Fibroblast of lung (primary cell): ENCODE data around the gene DLGAP1. TPM values are rescaled to one million over a fixed set of nuclear protein-coding genes. Genes with fewer than 3 reads are reported as not detected.

ENCODE experiments used
- DNase-seq, 2 donors: peaks; one replicate each; pipeline versions ENCODE4 v3.0.0 to v3.0.0-alpha.2; 2010; ENCODE audit warnings: low read depth in 2 of 2
- H2AFZ ChIP-seq: 2 replicates; pipeline ENCODE4 v1.5.1; 2012; ENCODE audit warnings: low read length, control low read depth, inconsistent platforms
- H3K27ac ChIP-seq: 2 replicates; pipeline ENCODE4 v1.5.1; 2011; ENCODE audit warnings: low read length, control low read depth; ENCODE audit not compliant: insufficient read depth
- H3K27me3 ChIP-seq: 2 replicates; pipeline ENCODE4 v1.5.1; 2011; ENCODE audit warnings: mild to moderate bottlenecking, low read length; ENCODE audit not compliant: control insufficient read depth, insufficient read depth
- H3K36me3 ChIP-seq: 2 replicates; pipeline ENCODE4 v1.5.1; 2011; ENCODE audit warnings: low read length; ENCODE audit not compliant: control insufficient read depth, insufficient read depth
- H3K4me1 ChIP-seq: 2 replicates; pipeline ENCODE4 v1.5.1; 2011; ENCODE audit warnings: low read length; ENCODE audit not compliant: control insufficient read depth, insufficient read depth; ENCODE audit errors: extremely low read depth
- H3K4me2 ChIP-seq: 2 replicates; pipeline ENCODE4 v1.5.1; 2011; ENCODE audit warnings: low read length, control low read depth; ENCODE audit not compliant: insufficient read depth; ENCODE audit errors: extremely low read depth
- H3K4me3 ChIP-seq, 4 experiments: fragments of 200-600 bp in 1 of 4; sonication (generic) in 1 of 4; replicated peaks in 1 of 4; 2 replicates each; pipeline ENCODE4 v1.5.1; 2011 to 2016; ENCODE audit warnings: low read length in 4 of 4, low read depth in 3 of 4, mild to moderate bottlenecking in 3 of 4, control low read depth in 2 of 4, inconsistent platforms in 1 of 4, mixed read lengths in 1 of 4; ENCODE audit not compliant: insufficient read depth in 1 of 4; ENCODE audit errors: control extremely low read depth in 1 of 4
- H3K79me2 ChIP-seq: 2 replicates; pipeline ENCODE4 v1.5.1; 2012; ENCODE audit warnings: mild to moderate bottlenecking, low read length, inconsistent platforms; ENCODE audit not compliant: control insufficient read depth, insufficient read depth
- H3K9ac ChIP-seq: 2 replicates; pipeline ENCODE4 v1.5.1; 2011; ENCODE audit warnings: mild to moderate bottlenecking, low read length, control low read depth; ENCODE audit not compliant: insufficient read depth
- H3K9me3 ChIP-seq: 2 replicates; pipeline ENCODE4 v1.5.1; 2012; ENCODE audit warnings: low read depth, low read length; ENCODE audit not compliant: control insufficient read depth, insufficient read depth
- H4K20me1 ChIP-seq: 2 replicates; pipeline ENCODE4 v1.5.1; 2011; ENCODE audit warnings: low read length; ENCODE audit not compliant: control insufficient read depth, insufficient read depth; ENCODE audit errors: extremely low read depth
- EZH2 ChIP-seq: IDR thresholded peaks from 2 replicates; pipeline ENCODE4 v1.5.1; 2012; ENCODE audit warnings: low read length, control low read depth, mild to moderate bottlenecking; ENCODE audit errors: missing control alignments
- polyA plus RNA-seq, 2 donors: library from polyadenylated mRNA; depleted of rRNA in 1 of 2; stranded (reverse) in 1 of 2; unstranded in 1 of 2; fragments of >200 nt; gene quantifications; 2 replicates each; pipeline ENCODE4 v1.2.1, GENCODE V29; 2011 to 2012; ENCODE audit warnings: missing spikeins in 1 of 2
- total RNA-seq: library from RNA; depleted of rRNA; stranded (reverse); fragments of >200 nt; gene quantifications from 2 replicates; pipeline ENCODE4 v1.2.1, GENCODE V29; 2014
- TF ChIP-seq, protein P1 (sequence below), 2 donors: IDR thresholded peaks in 1 of 2; conservative IDR thresholded peaks in 1 of 2; 1 replicate in 1 of 2; 2 replicates in 1 of 2; pipeline ENCODE4 v1.5.1; 2011 to 2012; ENCODE audit warnings: low read length in 2 of 2, control low read depth in 1 of 2, inconsistent platforms in 1 of 2, low read depth in 1 of 2, mild to moderate bottlenecking in 1 of 2

The DLGAP1 gene
- total and polyA plus RNA-seq, 2 donors (not counting 1 experiment from before 2014, with no cell fraction given): 0.16 to 0.17 TPM

- Histone ChIP-seq H4K20me1 (no peaks in the 10 kb centered on the region), H3K4me2 (no peak overlapping the region), H2AFZ (no peak overlapping the region), H3K79me2 (no peaks in the 10 kb centered on the region), H3K36me3 (no peaks in the 10 kb centered on the region), H3K27me3 (no peaks in the 10 kb centered on the region), H3K9me3 (no peaks in the 10 kb centered on the region), H3K27ac (no peak overlapping the region), H3K9ac (no peak overlapping the region), H3K4me3 (no peak overlapping the region), H3K4me1 (no peaks in the 10 kb centered on the region)
- no peak for TF ChIP-seq EZH2
- TF ChIP-seq, protein P1, sequence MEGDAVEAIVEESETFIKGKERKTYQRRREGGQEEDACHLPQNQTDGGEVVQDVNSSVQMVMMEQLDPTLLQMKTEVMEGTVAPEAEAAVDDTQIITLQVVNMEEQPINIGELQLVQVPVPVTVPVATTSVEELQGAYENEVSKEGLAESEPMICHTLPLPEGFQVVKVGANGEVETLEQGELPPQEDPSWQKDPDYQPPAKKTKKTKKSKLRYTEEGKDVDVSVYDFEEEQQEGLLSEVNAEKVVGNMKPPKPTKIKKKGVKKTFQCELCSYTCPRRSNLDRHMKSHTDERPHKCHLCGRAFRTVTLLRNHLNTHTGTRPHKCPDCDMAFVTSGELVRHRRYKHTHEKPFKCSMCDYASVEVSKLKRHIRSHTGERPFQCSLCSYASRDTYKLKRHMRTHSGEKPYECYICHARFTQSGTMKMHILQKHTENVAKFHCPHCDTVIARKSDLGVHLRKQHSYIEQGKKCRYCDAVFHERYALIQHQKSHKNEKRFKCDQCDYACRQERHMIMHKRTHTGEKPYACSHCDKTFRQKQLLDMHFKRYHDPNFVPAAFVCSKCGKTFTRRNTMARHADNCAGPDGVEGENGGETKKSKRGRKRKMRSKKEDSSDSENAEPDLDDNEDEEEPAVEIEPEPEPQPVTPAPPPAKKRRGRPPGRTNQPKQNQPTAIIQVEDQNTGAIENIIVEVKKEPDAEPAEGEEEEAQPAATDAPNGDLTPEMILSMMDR (conservative IDR thresholded peaks at IDR 0.05 in 1 of 2, IDR thresholded peaks at IDR 0.05 in 1 of 2; ENCODE audit: low read depth in 1 of 2, low read length in 2 of 2): no peak
- no peak for DNase-seq
Observed at GRCh38 chr18:3675994-3676393, 779.1 kb downstream of the DLGAP1 start.

GRCh38 chr18:3675446-3675845, 779.7 kb downstream of the DLGAP1 start:
- H3K79me2 ChIP-seq: no peaks in the 10 kb centered on the region
- H3K9ac ChIP-seq: no peak overlapping the region
- H3K4me1 ChIP-seq: no peaks in the 10 kb centered on the region
- TF ChIP-seq, protein P1 (conservative IDR thresholded peaks at IDR 0.05 in 1 of 2, IDR thresholded peaks at IDR 0.05 in 1 of 2; ENCODE audit: low read depth in 1 of 2, low read length in 2 of 2): no peak
- no peak for TF ChIP-seq EZH2
- H3K36me3 ChIP-seq: no peaks in the 10 kb centered on the region
- no peaks in the 10 kb centered on the region for H3K9me3 ChIP-seq
- no peak overlapping the region for H2AFZ ChIP-seq
- no peaks in the 10 kb centered on the region for H4K20me1 ChIP-seq
- peak in 1 of 2 donors; percentile 53 for DNase-seq
- H3K4me2 ChIP-seq: no peak overlapping the region
- H3K27me3 ChIP-seq: no peaks in the 10 kb centered on the region
- H3K27ac ChIP-seq: no peak overlapping the region
- no peak overlapping the region for H3K4me3 ChIP-seq

- no peak overlapping the region for H3K27ac ChIP-seq
- H3K4me3 ChIP-seq: no peak overlapping the region
- H3K9ac ChIP-seq: no peak overlapping the region
- H3K9me3 ChIP-seq: no peaks in the 10 kb centered on the region
- TF ChIP-seq EZH2: no peak
- TF ChIP-seq, protein P1 (conservative IDR thresholded peaks at IDR 0.05 in 1 of 2, IDR thresholded peaks at IDR 0.05 in 1 of 2; ENCODE audit: low read depth in 1 of 2, low read length in 2 of 2): no peak
- H3K36me3 ChIP-seq: no peaks in the 10 kb centered on the region
- no peaks in the 10 kb centered on the region for H3K4me1 ChIP-seq
- DNase-seq: no peak
- no peaks in the 10 kb centered on the region for H3K79me2 ChIP-seq
- H2AFZ ChIP-seq: no peak overlapping the region
- H3K27me3 ChIP-seq: no peaks in the 10 kb centered on the region
- H3K4me2 ChIP-seq: no peak overlapping the region
- no peaks in the 10 kb centered on the region for H4K20me1 ChIP-seq
Observed at GRCh38 chr18:3671176-3671575, 783.9 kb downstream of the DLGAP1 start.
